K562 (cell line): ENCODE measurements around the gene ASPHD1. TPM values are rescaled to one million over a fixed set of nuclear protein-coding genes. Genes with fewer than 3 reads are reported as not detected.

Experiments used
- ARID1B ChIP-seq: fragments of 450-650 bp; IDR thresholded peaks from 2 replicates; pipeline ENCODE4 v1.6.1; 2016; ENCODE audit warnings: antibody characterized with exemption, mild to moderate bottlenecking, inconsistent platforms
- ATF4 ChIP-seq: fragments of 450-650 bp; formaldehyde crosslinking; IDR thresholded peaks from 2 replicates; pipeline ENCODE4 v1.4.0; 2022; ENCODE audit warnings: mild to moderate bottlenecking, moderate library complexity
- C11orf30 ChIP-seq: fragments of 450-650 bp; IDR thresholded peaks from 2 replicates; pipeline ENCODE4 v1.6.1; 2016; ENCODE audit warnings: low read depth, mild to moderate bottlenecking
- DACH1 ChIP-seq: fragments of 450-650 bp; IDR thresholded peaks from 2 replicates; pipeline ENCODE4 v1.6.1; 2018; ENCODE audit not compliant: partially characterized antibody
- DMBX1 ChIP-seq: fragments of 250-450 bp; sonication (Bioruptor Pico); IDR thresholded peaks from 2 replicates; pipeline ENCODE4 v1.8.0; 2022; ENCODE audit warnings: inconsistent platforms, mild to moderate bottlenecking, moderate library complexity, borderline replicate concordance
- ELF1 ChIP-seq: fragments of 200-800 bp; sonication (Bioruptor generic); IDR thresholded peaks from 2 replicates; pipeline ENCODE4 v1.6.1; 2016; ENCODE audit warnings: missing genetic modification characterization, missing compliant biosample characterization
- KAT8 ChIP-seq: fragments of 450-650 bp; IDR thresholded peaks from 2 replicates; pipeline ENCODE4 v1.6.1; 2016; ENCODE audit warnings: low read depth, mild to moderate bottlenecking
- KLF1 ChIP-seq: fragments of 450-650 bp; IDR thresholded peaks from 2 replicates; pipeline ENCODE4 v1.6.1; 2016; ENCODE audit warnings: missing genetic modification characterization, missing compliant biosample characterization
- KLF16 ChIP-seq: IDR thresholded peaks from 2 replicates; pipeline ENCODE4 v1.6.1; 2016; ENCODE audit warnings: antibody characterized with exemption
- MAZ ChIP-seq, 2 experiments: fragments of 450-650 bp in 1 of 2; sonication (generic) in 1 of 2; formaldehyde crosslinking; IDR thresholded peaks in 1 of 2; conservative IDR thresholded peaks in 1 of 2; 2 replicates each; pipeline versions ENCODE4 v1.4.0 to v1.5.0; 2020; ENCODE audit warnings: mild to moderate bottlenecking in 1 of 2, missing genetic modification reagents in 1 of 2
- MCM3 ChIP-seq: fragments of 450-650 bp; IDR thresholded peaks from 2 replicates; pipeline ENCODE4 v1.6.1; 2016
- MIER1 ChIP-seq: fragments of 450-650 bp; IDR thresholded peaks from 2 replicates; pipeline ENCODE4 v1.6.1; 2016; ENCODE audit warnings: antibody characterized with exemption, mild to moderate bottlenecking, low read depth
- MTA1 ChIP-seq: fragments of 450-650 bp; IDR thresholded peaks from 2 replicates; pipeline ENCODE4 v1.6.1; 2017; ENCODE audit warnings: borderline replicate concordance
- MYBL2 ChIP-seq, 2 experiments: fragments of 450-650 bp in 1 of 2; sonication (generic) in 1 of 2; formaldehyde crosslinking in 1 of 2; IDR thresholded peaks; 2 replicates each; pipeline versions ENCODE4 v1.6.1 to v1.8.1; 2017 to 2022; ENCODE audit warnings: borderline replicate concordance in 1 of 2, inconsistent platforms in 1 of 2, low read depth in 1 of 2, mild to moderate bottlenecking in 1 of 2, missing genetic modification reagents in 1 of 2, moderate library complexity in 1 of 2
- PHB2 ChIP-seq: fragments of 450-650 bp; IDR thresholded peaks from 2 replicates; pipeline ENCODE4 v1.6.1; 2017; ENCODE audit warnings: low read depth
- PHF8 ChIP-seq: fragments of 200-600 bp; sonication (generic); IDR thresholded peaks from 2 replicates; pipeline ENCODE4 v1.6.1; 2012; ENCODE audit warnings: mixed run types, mild to moderate bottlenecking, inconsistent platforms, low read length, moderate library complexity, borderline replicate concordance
- POLR2AphosphoS5 ChIP-seq: IDR thresholded peaks from 2 replicates; pipeline ENCODE4 v1.6.1; 2011; ENCODE audit warnings: mild to moderate bottlenecking, low read depth, low read length, moderate library complexity; ENCODE audit not compliant: control insufficient read depth, insufficient read depth
- PRMT5 ChIP-seq: sonication (generic); formaldehyde crosslinking; IDR thresholded peaks from 2 replicates; pipeline ENCODE4 v1.5.0; 2020; ENCODE audit warnings: missing genetic modification reagents
- RFX5 ChIP-seq: IDR thresholded peaks from 2 replicates; pipeline ENCODE4 v1.6.1; 2011; ENCODE audit warnings: low read depth, mild to moderate bottlenecking, improper control_type of control experiment, low read length
- RFX7 ChIP-seq: fragments of 250-450 bp; sonication (Bioruptor Pico); IDR thresholded peaks from 2 replicates; pipeline ENCODE4 v1.5.1; 2021; ENCODE audit warnings: mild to moderate bottlenecking
- SMARCA5 ChIP-seq: fragments of 450-650 bp; IDR thresholded peaks from 2 replicates; pipeline ENCODE4 v1.6.1; 2016
- SNAPC5 ChIP-seq: fragments of 250-450 bp; sonication (Bioruptor Pico); IDR thresholded peaks from 2 replicates; pipeline ENCODE4 v1.8.0; 2021; ENCODE audit warnings: moderate library complexity, mild to moderate bottlenecking, inconsistent platforms
- ZBED1 ChIP-seq: IDR thresholded peaks from 2 replicates; pipeline ENCODE4 v1.6.1; 2014
- ZNF133 ChIP-seq: fragments of 250-450 bp; sonication (Bioruptor Pico); IDR thresholded peaks from 2 replicates; pipeline ENCODE4 v1.4.0; 2020; ENCODE audit warnings: mild to moderate bottlenecking
- ZNF140 ChIP-seq: fragments of 250-450 bp; sonication (Bioruptor Pico); IDR thresholded peaks from 2 replicates; pipeline ENCODE4 v1.8.0; 2021; ENCODE audit warnings: moderate library complexity, mild to moderate bottlenecking, inconsistent platforms
- ZNF143 ChIP-seq: sonication (generic); formaldehyde crosslinking; IDR thresholded peaks from 2 replicates; pipeline ENCODE4 v1.9.0; 2022; ENCODE audit warnings: mild to moderate bottlenecking, missing genetic modification reagents
- ZNF224 ChIP-seq: sonication (generic); formaldehyde crosslinking; IDR thresholded peaks from 2 replicates; pipeline ENCODE4 v1.8.0; 2022; ENCODE audit warnings: mild to moderate bottlenecking, missing genetic modification reagents
- ZZZ3 ChIP-seq: fragments of 450-650 bp; IDR thresholded peaks from 2 replicates; pipeline ENCODE4 v1.6.1; 2016; ENCODE audit warnings: antibody characterized with exemption, mild to moderate bottlenecking, moderate library complexity
- polyA plus RNA-seq, 8 experiments: library from polyadenylated mRNA; depleted of rRNA in 4 of 8; stranded (reverse) in 5 of 8; unstranded in 3 of 8; fragments of >200 nt; fragmentation: Nextera tagmentation in 2 of 8; fragmentation: Illumina TruSeq in 1 of 8; extraction: Ambion mirVana in 2 of 8; extraction: Trizol in 1 of 8; gene quantifications; 2 replicates each; pipeline versions ENCODE4 v1.2.1 to v1.2.3, GENCODE V29; 2011 to 2014; ENCODE audit warnings: inconsistent platforms in 1 of 8, missing spikeins in 1 of 8
- total RNA-seq, 7 experiments: library from RNA; depleted of rRNA in 6 of 7; stranded (reverse); fragments of >200 nt in 6 of 7; fragmentation: Illumina TruSeq in 2 of 7; extraction: Trizol in 2 of 7; gene quantifications; 2 replicates each; pipeline versions ENCODE4 v1.2.1 to v1.2.3, GENCODE V29; 2011 to 2021; ENCODE audit warnings: low replicate concordance in 1 of 7
- TF ChIP-seq, protein P1 (sequence below): sonication (generic); IDR thresholded peaks from 2 replicates; pipeline ENCODE4 v1.6.1; 2016
- TF ChIP-seq, protein P2 (sequence below): sonication (generic); formaldehyde crosslinking; IDR thresholded peaks from 2 replicates; pipeline ENCODE4 v1.8.1; 2023; ENCODE audit warnings: mild to moderate bottlenecking, missing genetic modification reagents

Gene ASPHD1
- total and polyA plus RNA-seq, 9 of the 15 experiments (the other 6 are each of a cell fraction or from before 2014, with no cell fraction given): 0.03 to 0.70 (median 0.24) TPM; not detected in 5

DNA sequence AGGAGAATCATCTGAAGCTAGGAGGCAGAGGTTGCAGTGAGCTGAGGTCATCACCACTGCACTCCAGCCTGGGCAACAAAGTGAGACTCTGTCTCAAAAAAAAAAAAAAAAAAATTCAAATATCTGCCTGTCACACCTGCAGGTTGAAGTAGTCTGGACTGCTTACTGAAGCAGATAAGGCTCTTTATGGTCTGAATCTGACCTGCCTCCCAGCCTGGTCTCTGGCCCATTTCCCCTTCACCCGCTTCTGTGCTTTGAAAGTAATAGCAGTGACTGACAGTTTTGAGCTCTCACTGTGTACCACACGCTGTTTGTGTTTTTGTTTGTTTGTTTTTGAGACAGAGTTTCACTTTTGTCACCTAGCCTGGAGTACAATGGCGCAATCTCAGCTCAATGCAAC, 6.7 kb upstream of the ASPHD1 start (continued):
- no peak for TF ChIP-seq ELF1 (tag)
- no peak for TF ChIP-seq ATF4 (CRISPR knock-in tag)
- no peak for TF ChIP-seq MAZ (CRISPR knock-in tag; conservative IDR thresholded peaks at IDR 0.05 in 1 of 2, IDR thresholded peaks at IDR 0.05 in 1 of 2)
- peak; percentile 66 for TF ChIP-seq POLR2AphosphoS5
- TF ChIP-seq ZNF133 (CRISPR knock-in tag): no peak
- TF ChIP-seq, protein P1, sequence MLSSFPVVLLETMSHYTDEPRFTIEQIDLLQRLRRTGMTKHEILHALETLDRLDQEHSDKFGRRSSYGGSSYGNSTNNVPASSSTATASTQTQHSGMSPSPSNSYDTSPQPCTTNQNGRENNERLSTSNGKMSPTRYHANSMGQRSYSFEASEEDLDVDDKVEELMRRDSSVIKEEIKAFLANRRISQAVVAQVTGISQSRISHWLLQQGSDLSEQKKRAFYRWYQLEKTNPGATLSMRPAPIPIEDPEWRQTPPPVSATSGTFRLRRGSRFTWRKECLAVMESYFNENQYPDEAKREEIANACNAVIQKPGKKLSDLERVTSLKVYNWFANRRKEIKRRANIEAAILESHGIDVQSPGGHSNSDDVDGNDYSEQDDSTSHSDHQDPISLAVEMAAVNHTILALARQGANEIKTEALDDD: no peak
- no peak for TF ChIP-seq KAT8
- TF ChIP-seq ARID1B: peak; percentile 93
- TF ChIP-seq ZNF140 (CRISPR knock-in tag): no peak
- no peak for TF ChIP-seq MTA1
- TF ChIP-seq C11orf30: no peak
- no peak for TF ChIP-seq DMBX1
- TF ChIP-seq SMARCA5: no peak
- no peak for TF ChIP-seq ZNF224
- no peak for TF ChIP-seq MIER1
- TF ChIP-seq ZBED1: no peak
- no peak for TF ChIP-seq RFX7 (CRISPR knock-in tag)
- TF ChIP-seq PRMT5 (CRISPR knock-in tag): no peak
- no peak for TF ChIP-seq PHB2
- no peak for TF ChIP-seq ZZZ3
- no peak for TF ChIP-seq SNAPC5 (CRISPR knock-in tag)
- no peak for TF ChIP-seq KLF16
- no peak for TF ChIP-seq RFX5
- TF ChIP-seq ZNF143 (CRISPR knock-in tag): no peak
- TF ChIP-seq, protein P2, sequence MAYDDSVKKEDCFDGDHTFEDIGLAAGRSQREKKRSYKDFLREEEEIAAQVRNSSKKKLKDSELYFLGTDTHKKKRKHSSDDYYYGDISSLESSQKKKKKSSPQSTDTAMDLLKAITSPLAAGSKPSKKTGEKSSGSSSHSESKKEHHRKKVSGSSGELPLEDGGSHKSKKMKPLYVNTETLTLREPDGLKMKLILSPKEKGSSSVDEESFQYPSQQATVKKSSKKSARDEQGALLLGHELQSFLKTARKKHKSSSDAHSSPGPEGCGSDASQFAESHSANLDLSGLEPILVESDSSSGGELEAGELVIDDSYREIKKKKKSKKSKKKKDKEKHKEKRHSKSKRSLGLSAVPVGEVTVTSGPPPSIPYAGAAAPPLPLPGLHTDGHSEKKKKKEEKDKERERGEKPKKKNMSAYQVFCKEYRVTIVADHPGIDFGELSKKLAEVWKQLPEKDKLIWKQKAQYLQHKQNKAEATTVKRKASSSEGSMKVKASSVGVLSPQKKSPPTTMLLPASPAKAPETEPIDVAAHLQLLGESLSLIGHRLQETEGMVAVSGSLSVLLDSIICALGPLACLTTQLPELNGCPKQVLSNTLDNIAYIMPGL (CRISPR knock-in tag): no peak
- no peak for TF ChIP-seq PHF8
- TF ChIP-seq MCM3: no peak
- no peak for TF ChIP-seq DACH1
- no peak for TF ChIP-seq MYBL2 (IDR thresholded peaks at IDR 0.05; ENCODE audit: low read depth)
- TF ChIP-seq MYBL2 (CRISPR knock-in tag; IDR thresholded peaks at IDR 0.05; ENCODE audit: borderline replicate concordance): no peak
- TF ChIP-seq KLF1 (tag): no peak
